Heart right ventricle (tissue), 16 donors: Measurements from ENCODE around the gene PPM1J. TPM values are rescaled to one million over a fixed set of nuclear protein-coding genes. Genes with fewer than 3 reads are reported as not detected.

ENCODE experiments used
- ATAC-seq, 8 donors: fragments of 200-7000 bp; cut with Tn5 transposase; one replicate each; pipeline ENCODE4 v1.9.1; 2020; ENCODE audit warnings: mild to moderate bottlenecking in 8 of 8, moderate library complexity in 8 of 8, moderate number of reproducible peaks in 1 of 8
- DNase-seq, 2 donors: peaks; one replicate each; pipeline ENCODE4 v3.0.0-alpha.2; 2020
- H3K27ac ChIP-seq, 10 donors: fragments of 200-600 bp; sonication (generic) in 2 of 10; one replicate each; pipeline versions ENCODE4 v1.5.0 to v1.8.0; 2020 to 2022; ENCODE audit warnings: mild to moderate bottlenecking in 3 of 10
- H3K27me3 ChIP-seq, 7 donors: fragments of 200-600 bp; one replicate each; pipeline ENCODE4 v1.8.0; 2021 to 2022; ENCODE audit warnings: mild to moderate bottlenecking in 2 of 7
- H3K36me3 ChIP-seq, 9 donors: fragments of 200-600 bp; sonication (generic) in 1 of 9; one replicate each; pipeline versions ENCODE4 v1.5.0 to v1.8.0; 2020 to 2022; ENCODE audit warnings: mild to moderate bottlenecking in 2 of 9
- H3K4me1 ChIP-seq, 9 donors: fragments of 200-600 bp; sonication (generic) in 1 of 9; one replicate each; pipeline versions ENCODE4 v1.5.0 to v1.8.0; 2020 to 2022; ENCODE audit warnings: mild to moderate bottlenecking in 4 of 9
- H3K4me3 ChIP-seq, 10 donors: fragments of 200-600 bp; sonication (generic) in 2 of 10; one replicate each; pipeline versions ENCODE4 v1.5.0 to v1.8.0; 2020 to 2022; ENCODE audit warnings: mild to moderate bottlenecking in 7 of 10, moderate library complexity in 2 of 10
- H3K9me3 ChIP-seq, 11 donors: fragments of 200-600 bp in 10 of 11; sonication (generic) in 2 of 11; one replicate each; pipeline versions ENCODE4 v1.5.0 to v1.8.0; 2013 to 2022; ENCODE audit warnings: mild to moderate bottlenecking in 2 of 11, control low read depth in 1 of 11, moderate library complexity in 1 of 11
- CTCF ChIP-seq, 9 donors: fragments of 200-600 bp; sonication (generic) in 2 of 9; IDR thresholded peaks; one replicate each; pipeline versions ENCODE4 v1.5.0 to v1.8.0; 2021 to 2022; ENCODE audit warnings: antibody characterized with exemption in 9 of 9, mild to moderate bottlenecking in 5 of 9, moderate library complexity in 1 of 9
- WGBS, 2 donors: extraction: QIAGEN DNeasy Blood & Tissue Kit; methylation state at CpG; one replicate each; pipeline ENCODE4 v1.1.7; 2013; ENCODE audit warnings: inconsistent platforms in 1 of 2; 5-methylcytosine and 5-hydroxymethylcytosine counted together
- intact Hi-C, 10 donors: fragments of 100-400 bp; cut with DNase I; formaldehyde crosslinking; loops; one replicate each; pipeline versions ENCODE4 v1.11.1 to v1.14.2; 2022
- polyA plus RNA-seq, 2 donors: library from polyadenylated mRNA; stranded (reverse); fragments of 200-250 nt; gene quantifications; one replicate each; pipeline ENCODE4 v1.2.3, GENCODE V29; 2013
- total RNA-seq, 10 donors: library from RNA; stranded (reverse); fragmentation: NEBNext Ultra II Directional in 3 of 10; extraction: Animal tissue kit (Norgen Biotek cat#: 25700) in 3 of 10; gene quantifications; one replicate each; pipeline versions ENCODE4 v1.2.1 to v1.2.4, GENCODE V29; 2021 to 2023
- donor health status: Arrhythmogenic right ventricular cardiomyopathy.
- donor health status: ischemic (EF 13 %, LVEDD 7.1; RV severe dilation, severe dysfunction).
- donor health status: healthy with polysubstance abuse.
- donor health status: DM: no; HTN: yes; CAD: no.
- donor health status: DM: no; HTN: no; CAD: no.
- donor health status: ischemic (EF 25% LVEDD 6.9; RV normal size, moderate dysfunction).
- donor health status: ischemic (EF 25% LVEDD 5.7; RV mildly dilated, moderate dysfunction).
- donor health status: healthy.
- donor health status: DM: yes; HTN: yes; CAD: no.
- donor health status: Ischemic cardiomyopathy.
- donor health status: ischemic (EF 35%, LVEDD 5.7; RV mildly dilated, moderate dysfunction).
- donor health status: nonischemic (EF 11% LVEDD 7.7; RV severe dilation, severe dysfunction).
- donor health status: DM: yes; HTN: yes; CAD: no.
- donor health status: PGD.
- donor health status: ischemic (EF 29% LVEDD 5.4; RV normal size, mild dysfunction).
- donor health status: nonischemic (EF 23%, LVEDD 6.1; RV moderate dilation, normal function).

The PPM1J gene
- total and polyA plus RNA-seq, 12 donors, result 2.4 to 11.0 (median 8.1) TPM

- peaks cover 10 to 48% (median 30%) of the 10 kb centered on the region in 9 donors for H3K4me1 ChIP-seq
- H3K27me3 ChIP-seq, result no peaks in the 10 kb centered on the region
- no peaks in the 10 kb centered on the region for H3K9me3 ChIP-seq
- TF ChIP-seq CTCF (IDR thresholded peaks at IDR 0.05), result peak; percentile 14 to 62 (median 43)
- peak in 1 of 2 donors; percentile 42 for DNase-seq
- peaks cover 0 to 44% (median 9%) of the 10 kb centered on the region in 9 donors for H3K36me3 ChIP-seq
- 4 to 8% methylated on average over 18 of the region's 18 CpGs for WGBS, 2 donors
- H3K27ac ChIP-seq, result peak overlapping the region; percentile 73 to 97 (median 93)
- H3K4me3 ChIP-seq, result peak overlapping the region; percentile 67 to 92 (median 85)
- peak; percentile 20 to 62 (median 41) for ATAC-seq
- intact Hi-C loops, result loop anchor here in 8 of 10 donors (1.0 to 10.0 kb wide), 6 partner anchors 31 to 52 kb away; partner anchors contain the start of gene RHOC (in 5 of the 8)
Measured at GRCh38 chr1:112673592-112674439, 41.3 kb downstream of the PPM1J start.

GRCh38 chr1:112672842-112673241, 42.3 kb downstream of the PPM1J start:
- H3K4me3 ChIP-seq, result no peak overlapping the region
- peaks cover 0 to 54% (median 10%) of the 10 kb centered on the region in 9 donors for H3K36me3 ChIP-seq
- no peaks in the 10 kb centered on the region for H3K9me3 ChIP-seq
- WGBS, 2 donors, result 89 to 96% methylated on average over 1 of the region's 1 CpG
- no peak for TF ChIP-seq CTCF (IDR thresholded peaks at IDR 0.05)
- intact Hi-C loops, result loop anchor here in 6 of 10 donors (5.0 to 10.0 kb wide), 3 partner anchors 46 to 51 kb away; no protein-coding TSS in a partner anchor
- DNase-seq (no peak), ATAC-seq (no peak)
- no peaks in the 10 kb centered on the region for H3K27me3 ChIP-seq
- peak overlapping the region in 3 of 10 donors; percentile 92 to 97 (median 93) for H3K27ac ChIP-seq
- H3K4me1 ChIP-seq, result peaks cover 10 to 51% (median 30%) of the 10 kb centered on the region in 9 donors

- H3K27ac ChIP-seq, result peak overlapping the region in 1 of 10 donors; percentile 13
- no peaks in the 10 kb centered on the region for H3K9me3 ChIP-seq
- no peak overlapping the region for H3K4me3 ChIP-seq
- 71 to 72% methylated on average over 2 of the region's 2 CpGs for WGBS, 2 donors
- no peaks in the 10 kb centered on the region for H3K27me3 ChIP-seq
- intact Hi-C loops, result loop anchor here in 6 of 10 donors (5.0 to 10.0 kb wide), 3 partner anchors 45 to 50 kb away; no protein-coding TSS in a partner anchor
- TF ChIP-seq CTCF (IDR thresholded peaks at IDR 0.05), result no peak
- H3K36me3 ChIP-seq, result peaks cover 0 to 62% (median 16%) of the 10 kb centered on the region in 9 donors
- DNase-seq (no peak), ATAC-seq (no peak)
- H3K4me1 ChIP-seq, result peaks cover 10 to 48% (median 29%) of the 10 kb centered on the region in 9 donors
Measured at GRCh38 chr1:112672009-112672408, 43.1 kb downstream of the PPM1J start.

- intact Hi-C loops, result no loop called here
Measured at GRCh38 chr1:112666946-112667345, 48.2 kb downstream of the PPM1J start.

More at GRCh38 chr1:112666946-112667345, 48.2 kb downstream of the PPM1J start:
- Histone ChIP-seq H3K36me3 (peaks cover 0 to 100% (median 29%) of the 10 kb centered on the region in 9 donors), H3K4me3 (no peak overlapping the region), H3K27ac (no peak overlapping the region), H3K27me3 (no peaks in the 10 kb centered on the region), H3K4me1 (peaks cover 0 to 14% (median 0%) of the 10 kb centered on the region in 9 donors), H3K9me3 (no peaks in the 10 kb centered on the region)
- TF ChIP-seq CTCF (IDR thresholded peaks at IDR 0.05), result no peak
- 94 to 95% methylated on average over 2 of the region's 2 CpGs for WGBS, 2 donors
- no peak for ATAC-seq
- DNase-seq, result no peak
